Neural progenitor cell (in vitro differentiated cells): ENCODE results near the gene ENPEP.

Experiments used
- EZH2 ChIP-seq: fragments of 200-600 bp; sonication (generic); IDR thresholded peaks from 2 replicates; pipeline ENCODE4 v1.6.1; 2017; ENCODE audit warnings: antibody characterized with exemption, mild to moderate bottlenecking, moderate library complexity
- EZH2phosphoT487 ChIP-seq: fragments of 200-600 bp; sonication (generic); IDR thresholded peaks from 2 replicates; pipeline ENCODE4 v1.6.1; 2017; ENCODE audit warnings: antibody characterized with exemption
- TF ChIP-seq, protein P1 (sequence below): fragments of 200-600 bp; sonication (generic); IDR thresholded peaks from 2 replicates; pipeline ENCODE4 v1.5.1; 2017; ENCODE audit warnings: antibody characterized with exemption, mild to moderate bottlenecking

DNA sequence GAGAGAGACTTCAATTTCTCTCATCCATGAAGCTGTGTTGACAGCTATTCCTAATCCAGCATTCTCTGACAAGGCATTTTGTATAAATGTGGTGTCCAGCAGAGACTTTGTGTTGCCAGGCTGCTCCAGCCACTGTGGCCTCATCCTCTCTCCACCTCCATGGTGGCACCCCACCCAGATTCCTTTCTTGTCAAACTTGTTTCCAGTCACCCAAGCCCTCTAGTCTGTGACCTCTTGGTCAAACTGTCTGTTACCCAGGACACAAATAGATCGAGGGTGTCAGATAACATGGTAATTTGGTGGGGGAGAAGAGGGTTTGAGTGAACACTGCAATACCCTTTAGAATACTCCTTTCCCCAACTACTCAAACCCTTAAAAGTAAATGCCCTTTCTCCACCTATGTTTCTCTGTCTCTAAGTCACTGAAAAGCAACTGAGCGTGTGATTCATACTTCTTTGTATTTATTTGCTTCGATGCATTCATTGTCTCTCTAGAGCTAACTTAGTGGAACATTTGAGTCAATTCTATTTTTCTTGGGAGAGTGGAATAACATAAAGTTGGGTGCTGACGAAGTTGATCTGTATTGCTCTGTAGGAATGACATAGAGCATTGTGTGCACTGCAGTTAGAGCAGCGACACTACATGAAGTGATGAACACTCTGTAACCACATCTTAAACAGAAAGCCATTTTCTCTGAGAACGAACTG is 133.2 kb downstream of the ENPEP start:
- TF ChIP-seq EZH2 (no peak), EZH2phosphoT487 (no peak)
- TF ChIP-seq, protein P1, sequence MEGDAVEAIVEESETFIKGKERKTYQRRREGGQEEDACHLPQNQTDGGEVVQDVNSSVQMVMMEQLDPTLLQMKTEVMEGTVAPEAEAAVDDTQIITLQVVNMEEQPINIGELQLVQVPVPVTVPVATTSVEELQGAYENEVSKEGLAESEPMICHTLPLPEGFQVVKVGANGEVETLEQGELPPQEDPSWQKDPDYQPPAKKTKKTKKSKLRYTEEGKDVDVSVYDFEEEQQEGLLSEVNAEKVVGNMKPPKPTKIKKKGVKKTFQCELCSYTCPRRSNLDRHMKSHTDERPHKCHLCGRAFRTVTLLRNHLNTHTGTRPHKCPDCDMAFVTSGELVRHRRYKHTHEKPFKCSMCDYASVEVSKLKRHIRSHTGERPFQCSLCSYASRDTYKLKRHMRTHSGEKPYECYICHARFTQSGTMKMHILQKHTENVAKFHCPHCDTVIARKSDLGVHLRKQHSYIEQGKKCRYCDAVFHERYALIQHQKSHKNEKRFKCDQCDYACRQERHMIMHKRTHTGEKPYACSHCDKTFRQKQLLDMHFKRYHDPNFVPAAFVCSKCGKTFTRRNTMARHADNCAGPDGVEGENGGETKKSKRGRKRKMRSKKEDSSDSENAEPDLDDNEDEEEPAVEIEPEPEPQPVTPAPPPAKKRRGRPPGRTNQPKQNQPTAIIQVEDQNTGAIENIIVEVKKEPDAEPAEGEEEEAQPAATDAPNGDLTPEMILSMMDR, result no peak
